Astrocyte of the cerebellum (primary cell): Measurements from ENCODE around the gene PRDX3.
A peak's percentile ranks its signal among the peaks of the same experiment; 100 is the strongest.

Source experiments
- DNase-seq: peaks from one replicate; pipeline ENCODE4 v3.0.0-alpha.2; 2011; ENCODE audit warnings: low read depth
- H3K4me3 ChIP-seq: 2 replicates; pipeline ENCODE4 v1.5.1; 2011; ENCODE audit warnings: mild to moderate bottlenecking, low read depth, low read length, moderate library complexity
- in situ Hi-C: cut with HindIII; loops from 2 replicates; pipeline ENCODE4 v1.10.0; 2017; ENCODE audit warnings: low sequenced_read_pairs
- TF ChIP-seq, protein P1 (sequence below): IDR thresholded peaks from 2 replicates; pipeline ENCODE4 v1.5.1; 2012; ENCODE audit warnings: low read length, low read depth, moderate library complexity, mild to moderate bottlenecking; ENCODE audit errors: missing control alignments

The PRDX3 gene

DNA sequence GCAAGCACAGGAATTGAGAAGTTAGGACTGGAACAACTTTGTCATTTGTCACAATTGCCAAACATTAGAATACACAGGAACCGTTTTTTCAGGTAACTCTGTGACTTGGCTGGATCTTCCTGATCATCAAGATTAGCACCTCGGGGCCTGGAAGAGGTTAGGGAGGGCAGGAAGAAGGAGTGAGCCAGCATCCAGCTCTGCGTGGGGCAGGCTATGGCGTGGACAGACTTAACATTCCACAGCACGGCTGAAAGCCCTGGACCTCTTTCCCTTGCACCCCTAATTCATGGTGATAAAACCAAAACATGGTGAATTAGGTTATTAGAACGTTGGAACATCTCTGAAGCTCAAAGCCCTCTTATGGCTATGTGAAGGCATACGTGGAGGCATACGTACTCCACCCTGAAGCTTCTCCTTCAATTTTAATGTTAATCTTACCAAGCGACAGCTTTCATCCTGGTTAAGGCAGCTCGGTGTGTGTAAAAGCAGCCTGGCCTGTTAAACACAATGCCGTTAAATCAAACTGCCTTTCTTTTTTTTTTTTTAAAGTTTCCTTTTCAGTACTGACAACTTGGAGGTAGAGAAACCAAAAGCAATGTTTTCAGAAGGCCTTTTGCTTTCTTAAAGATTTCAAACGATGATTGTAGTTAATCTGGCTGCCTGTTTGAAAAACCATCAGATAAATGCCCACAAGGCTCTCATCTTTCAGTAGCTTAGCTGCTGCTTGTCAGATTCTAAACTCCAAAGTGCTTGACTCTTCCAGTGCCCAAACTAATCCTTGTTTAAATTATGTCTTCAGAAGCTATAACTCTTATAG is 33.2 kb upstream of the PRDX3 start:
- no peak for DNase-seq
- no peak overlapping the region for H3K4me3 ChIP-seq
- TF ChIP-seq, protein P1, sequence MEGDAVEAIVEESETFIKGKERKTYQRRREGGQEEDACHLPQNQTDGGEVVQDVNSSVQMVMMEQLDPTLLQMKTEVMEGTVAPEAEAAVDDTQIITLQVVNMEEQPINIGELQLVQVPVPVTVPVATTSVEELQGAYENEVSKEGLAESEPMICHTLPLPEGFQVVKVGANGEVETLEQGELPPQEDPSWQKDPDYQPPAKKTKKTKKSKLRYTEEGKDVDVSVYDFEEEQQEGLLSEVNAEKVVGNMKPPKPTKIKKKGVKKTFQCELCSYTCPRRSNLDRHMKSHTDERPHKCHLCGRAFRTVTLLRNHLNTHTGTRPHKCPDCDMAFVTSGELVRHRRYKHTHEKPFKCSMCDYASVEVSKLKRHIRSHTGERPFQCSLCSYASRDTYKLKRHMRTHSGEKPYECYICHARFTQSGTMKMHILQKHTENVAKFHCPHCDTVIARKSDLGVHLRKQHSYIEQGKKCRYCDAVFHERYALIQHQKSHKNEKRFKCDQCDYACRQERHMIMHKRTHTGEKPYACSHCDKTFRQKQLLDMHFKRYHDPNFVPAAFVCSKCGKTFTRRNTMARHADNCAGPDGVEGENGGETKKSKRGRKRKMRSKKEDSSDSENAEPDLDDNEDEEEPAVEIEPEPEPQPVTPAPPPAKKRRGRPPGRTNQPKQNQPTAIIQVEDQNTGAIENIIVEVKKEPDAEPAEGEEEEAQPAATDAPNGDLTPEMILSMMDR: no peak
- in situ Hi-C loops: no loop called here

DNA sequence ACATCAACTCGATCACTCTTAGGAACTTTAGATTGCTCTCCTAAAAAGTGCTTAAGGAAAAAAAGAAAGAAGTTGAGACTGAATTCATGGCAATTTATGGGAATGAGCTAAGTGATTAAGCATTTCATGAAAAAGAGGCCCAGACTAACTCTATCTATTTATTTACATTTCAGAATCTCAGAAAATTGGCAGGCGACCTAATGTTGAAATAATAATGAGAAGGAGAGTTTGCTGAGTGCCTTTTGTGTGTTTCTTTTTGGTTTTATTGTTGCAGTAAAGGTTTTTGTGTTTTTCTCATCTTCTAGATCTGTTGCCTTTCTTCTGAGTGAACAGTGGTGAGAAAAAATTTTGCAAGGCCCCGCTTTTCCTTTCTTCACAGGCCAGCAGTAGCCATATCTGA is 32.6 kb upstream of the PRDX3 start:
- in situ Hi-C loops: no loop called here
- peak; percentile 45 for DNase-seq
- TF ChIP-seq, protein P1: no peak
- H3K4me3 ChIP-seq: no peak overlapping the region

DNA sequence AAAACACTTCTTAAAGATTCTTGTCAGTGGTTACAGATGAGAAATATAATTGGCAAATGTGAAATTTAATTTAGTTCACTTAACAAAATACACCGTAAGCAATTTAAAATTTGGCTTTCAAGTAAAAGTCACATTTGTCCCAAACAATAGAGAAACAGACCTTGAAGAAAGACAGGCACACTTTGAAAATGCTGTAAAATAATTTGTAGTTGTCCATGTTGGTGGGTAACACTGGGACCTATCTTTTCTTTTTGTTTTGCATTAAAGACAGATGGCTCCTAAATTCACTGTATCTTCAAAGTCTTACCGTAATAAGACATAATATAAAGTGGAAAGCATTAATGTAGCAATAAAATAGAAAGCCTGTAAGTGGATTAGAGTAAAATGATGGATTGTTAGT is 32.0 kb upstream of the PRDX3 start:
- in situ Hi-C loops: no loop called here
- H3K4me3 ChIP-seq: no peak overlapping the region
- TF ChIP-seq, protein P1: no peak
- no peak for DNase-seq

DNA sequence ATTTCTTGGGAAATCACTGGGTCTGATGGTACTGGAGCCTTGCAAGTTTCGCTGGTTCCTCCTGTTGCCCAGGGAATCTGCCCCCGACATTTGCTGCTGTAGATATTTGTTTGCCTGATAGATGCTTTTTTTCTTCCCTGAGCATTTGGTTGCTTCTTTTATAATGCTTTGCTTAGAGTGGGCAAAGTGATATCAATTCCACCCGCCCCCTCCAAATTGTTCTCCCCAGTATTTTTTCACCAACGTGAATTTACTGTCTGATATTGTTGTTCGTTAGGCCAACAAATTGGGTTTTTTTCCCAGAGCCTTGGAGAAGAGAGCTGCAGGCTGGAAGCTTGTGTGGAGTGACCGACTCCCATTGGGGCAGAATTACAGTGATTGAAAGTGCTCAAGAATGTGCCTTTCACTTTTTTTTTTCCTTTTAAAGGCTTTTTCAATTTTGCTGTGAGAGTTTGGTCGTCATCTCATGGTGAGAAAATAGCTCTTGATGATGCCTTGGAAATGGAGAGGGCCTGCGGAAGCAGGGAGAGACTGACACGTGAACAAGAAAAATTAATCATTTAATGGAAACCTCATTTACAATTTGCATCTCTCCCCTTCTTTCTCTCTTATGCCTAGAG is 31.2 kb upstream of the PRDX3 start:
- TF ChIP-seq, protein P1: no peak
- in situ Hi-C loops: no loop called here
- H3K4me3 ChIP-seq: peak overlapping the region; percentile 67
- no peak for DNase-seq

DNA sequence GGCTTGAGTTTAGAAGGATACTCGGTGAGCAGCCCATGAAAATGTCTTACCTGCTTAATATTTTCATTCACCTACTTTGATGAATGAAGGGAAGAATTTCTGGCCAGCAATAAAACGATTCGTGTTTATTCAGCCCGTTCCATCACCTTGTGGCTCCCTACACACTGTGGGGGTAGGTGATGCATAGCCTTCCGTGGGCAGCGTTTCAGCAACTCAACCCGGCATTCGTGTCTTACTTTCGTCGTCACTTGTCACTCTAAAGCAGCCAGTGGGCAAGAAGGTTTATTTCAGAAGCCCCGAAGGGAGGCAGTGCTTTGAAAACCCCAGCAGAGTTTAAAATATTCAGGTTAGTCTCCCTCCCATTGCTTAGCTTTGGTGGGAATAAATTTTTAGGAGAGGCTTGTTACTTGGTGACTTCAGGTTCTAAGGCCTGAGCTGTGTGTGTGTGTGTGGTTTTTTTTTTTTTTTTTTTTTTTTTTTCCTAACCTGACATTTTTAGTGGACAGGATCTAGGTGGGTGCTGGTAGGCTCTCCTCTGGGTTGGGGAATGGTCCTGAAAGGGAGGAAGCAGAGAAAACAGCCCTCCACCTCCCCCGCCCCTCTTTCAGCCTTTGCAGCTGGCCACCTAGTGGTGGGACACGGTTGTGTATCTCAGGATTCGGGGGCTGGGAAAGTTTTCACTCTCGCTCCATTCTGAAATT is 30.6 kb upstream of the PRDX3 start:
- TF ChIP-seq, protein P1: peak; percentile 92
- in situ Hi-C loops: no loop called here
- no peak for DNase-seq
- H3K4me3 ChIP-seq: peak overlapping the region; percentile 67

DNA sequence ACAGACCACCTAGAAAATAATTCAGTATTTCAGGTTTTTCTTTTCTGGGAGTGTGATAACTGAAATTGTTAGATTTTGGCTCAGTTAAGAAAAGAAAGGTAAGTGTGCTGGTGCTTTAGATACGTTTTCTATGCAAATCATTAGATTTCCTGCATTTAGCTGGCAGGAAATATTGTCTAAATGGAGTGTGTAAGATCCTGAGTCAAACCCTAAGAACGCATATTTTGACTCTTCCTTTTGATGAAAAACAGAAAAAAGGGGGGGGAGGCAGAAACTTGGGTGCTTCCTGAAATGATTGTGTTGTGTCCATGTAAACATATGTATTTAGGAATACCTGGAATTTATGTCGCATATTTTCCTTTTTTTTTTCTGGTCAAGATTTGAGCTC is 29.9 kb upstream of the PRDX3 start:
- DNase-seq: no peak
- TF ChIP-seq, protein P1: no peak
- H3K4me3 ChIP-seq: peak overlapping the region; percentile 67
- in situ Hi-C loops: no loop called here
